Activated T-cell treated with anti-CD3 and anti-CD28 coated beads, Interleukin-2, amount 50 U/mL, for 1 hour (primary cell): ENCODE measurements around the gene USP1.

Experiments used
- DNase-seq: peaks from one replicate; pipeline ENCODE4 v3.0.0-alpha.2; 2020

Gene USP1, protein sequence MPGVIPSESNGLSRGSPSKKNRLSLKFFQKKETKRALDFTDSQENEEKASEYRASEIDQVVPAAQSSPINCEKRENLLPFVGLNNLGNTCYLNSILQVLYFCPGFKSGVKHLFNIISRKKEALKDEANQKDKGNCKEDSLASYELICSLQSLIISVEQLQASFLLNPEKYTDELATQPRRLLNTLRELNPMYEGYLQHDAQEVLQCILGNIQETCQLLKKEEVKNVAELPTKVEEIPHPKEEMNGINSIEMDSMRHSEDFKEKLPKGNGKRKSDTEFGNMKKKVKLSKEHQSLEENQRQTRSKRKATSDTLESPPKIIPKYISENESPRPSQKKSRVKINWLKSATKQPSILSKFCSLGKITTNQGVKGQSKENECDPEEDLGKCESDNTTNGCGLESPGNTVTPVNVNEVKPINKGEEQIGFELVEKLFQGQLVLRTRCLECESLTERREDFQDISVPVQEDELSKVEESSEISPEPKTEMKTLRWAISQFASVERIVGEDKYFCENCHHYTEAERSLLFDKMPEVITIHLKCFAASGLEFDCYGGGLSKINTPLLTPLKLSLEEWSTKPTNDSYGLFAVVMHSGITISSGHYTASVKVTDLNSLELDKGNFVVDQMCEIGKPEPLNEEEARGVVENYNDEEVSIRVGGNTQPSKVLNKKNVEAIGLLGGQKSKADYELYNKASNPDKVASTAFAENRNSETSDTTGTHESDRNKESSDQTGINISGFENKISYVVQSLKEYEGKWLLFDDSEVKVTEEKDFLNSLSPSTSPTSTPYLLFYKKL

DNA sequence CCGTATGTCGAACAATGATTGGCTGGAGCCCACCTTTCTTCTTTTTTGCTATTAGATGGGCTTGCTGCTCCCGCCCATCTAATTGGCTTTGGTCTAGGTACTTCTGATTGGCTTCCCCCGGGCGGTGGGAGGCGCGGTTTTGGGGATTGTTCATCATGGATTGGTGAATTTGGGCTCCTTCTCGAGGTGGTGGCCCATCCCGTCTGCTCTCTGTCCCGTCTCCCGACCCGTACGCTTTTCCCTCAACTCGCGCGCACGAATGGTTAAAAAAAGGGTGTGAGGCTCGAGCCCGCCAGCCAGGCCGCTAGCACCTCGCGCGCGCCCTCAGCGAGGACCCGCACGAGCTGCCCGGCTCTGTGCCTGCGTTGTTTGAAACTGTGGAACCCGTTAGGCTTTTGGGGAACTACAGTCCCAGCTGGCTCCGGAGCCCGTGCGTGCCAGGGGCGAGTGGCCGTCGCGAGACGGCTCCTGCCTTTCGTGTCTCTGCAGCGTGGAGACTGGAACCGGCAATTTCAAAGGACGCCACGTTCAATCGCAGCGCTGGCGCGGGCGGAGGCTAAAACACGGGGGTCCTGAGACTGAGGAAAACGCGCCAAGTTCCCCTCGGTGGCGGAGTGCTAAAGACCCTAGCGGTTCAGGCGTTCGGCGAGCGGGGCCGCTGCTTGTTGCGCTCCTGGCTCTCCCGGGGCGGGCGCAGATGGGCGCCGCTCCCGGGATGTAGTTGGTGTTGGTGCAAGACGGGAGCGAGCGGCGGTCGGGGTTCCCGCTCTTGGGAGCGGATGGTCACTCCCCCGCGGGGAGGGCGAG, at the start of gene USP1:
Gene USP1 (plus strand): TSS at position 584 of the 807 bp plus-strand sequence. CDS start 2,819 bp downstream, outside the sequence.
- peak; percentile 92 for DNase-seq

DNA sequence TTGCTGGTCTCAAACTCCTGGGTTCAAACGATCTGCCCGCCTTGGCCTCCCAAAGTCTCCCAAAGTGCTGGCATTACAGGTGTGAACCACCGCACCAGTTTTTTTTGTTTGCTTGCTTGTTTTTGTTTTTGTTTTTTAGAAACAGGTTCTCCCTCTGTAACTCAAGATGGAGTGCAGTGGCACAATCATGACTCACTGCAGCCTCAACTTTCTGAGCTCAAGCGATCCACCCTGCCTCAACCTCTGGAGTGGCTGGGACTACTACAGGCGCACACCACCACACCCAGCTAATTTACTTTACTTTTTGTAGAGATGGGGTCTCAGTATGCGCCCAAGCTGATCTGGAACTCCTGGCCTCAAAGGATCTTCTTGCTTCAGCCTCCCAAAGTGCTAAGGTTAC, 47.3 kb upstream of the USP1 start:
- DNase-seq = no peak

DNA sequence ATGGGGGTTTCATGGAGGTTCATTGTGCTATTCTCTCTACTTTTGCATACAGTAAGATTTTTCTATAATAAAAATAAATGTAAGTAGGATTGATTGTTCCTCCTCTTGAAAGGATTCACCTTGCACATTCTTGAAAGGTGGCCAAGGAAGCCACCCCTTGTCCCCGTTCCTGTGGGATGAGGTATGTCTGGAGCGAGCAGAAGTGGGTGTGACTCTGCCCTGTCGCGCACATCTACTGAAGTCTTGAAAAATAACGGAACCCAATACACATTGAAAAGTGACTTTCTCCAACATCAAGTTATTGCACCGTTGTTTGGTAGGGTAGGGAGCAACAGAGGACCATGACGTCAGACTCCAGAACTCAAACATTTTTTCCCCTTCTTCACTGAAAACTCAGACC, 46.8 kb upstream of the USP1 start:
- no peak for DNase-seq

DNA sequence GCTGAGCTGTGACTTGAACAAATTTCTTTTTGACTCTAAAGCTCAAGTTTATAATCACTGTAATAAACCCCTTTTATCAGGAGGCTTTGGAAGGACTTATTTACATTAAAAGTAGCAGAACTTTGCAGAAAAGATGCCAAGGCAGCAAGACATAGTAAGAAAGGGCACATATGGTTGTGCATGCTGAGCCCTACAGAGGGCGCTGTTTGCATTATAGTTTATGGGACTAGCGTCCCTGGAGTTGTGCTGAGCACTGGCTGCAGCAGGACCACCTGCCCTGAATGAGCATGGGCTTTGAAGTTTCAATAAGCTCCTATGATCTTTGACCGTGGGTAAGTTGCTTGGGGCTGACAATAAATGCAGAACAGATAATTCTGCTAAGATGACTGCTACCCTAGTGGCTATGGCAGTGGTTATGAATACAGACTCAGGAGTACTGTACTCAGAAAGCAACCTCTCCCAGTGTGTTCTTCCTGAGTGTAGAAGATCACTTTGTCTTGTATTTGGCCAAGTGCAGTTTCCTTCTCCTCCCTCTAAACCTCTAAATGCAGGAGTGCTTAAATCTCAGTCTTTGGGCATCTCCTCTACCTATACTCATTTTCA, 45.4 kb upstream of the USP1 start:
- DNase-seq = peak; percentile 19

DNA sequence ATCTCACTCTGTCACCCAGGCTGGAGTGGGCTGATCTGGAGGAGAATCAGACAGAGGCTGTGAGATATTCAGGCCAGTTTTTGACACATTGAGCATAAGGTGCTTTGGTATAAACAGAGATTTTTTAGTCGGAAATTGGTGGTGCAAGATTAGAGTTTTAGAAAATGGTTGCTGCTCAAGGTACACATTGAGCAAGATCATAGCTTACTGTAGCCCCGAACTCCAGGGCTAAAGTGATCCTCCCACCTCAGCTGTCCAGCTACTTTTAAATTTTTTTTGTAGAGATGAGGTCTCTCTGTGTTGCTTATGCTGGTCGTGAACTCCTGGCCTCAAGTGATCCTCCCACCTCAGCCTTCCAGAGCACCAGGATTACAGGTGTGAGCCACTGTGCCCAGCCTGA, 43.9 kb upstream of the USP1 start:
- no peak for DNase-seq

DNA sequence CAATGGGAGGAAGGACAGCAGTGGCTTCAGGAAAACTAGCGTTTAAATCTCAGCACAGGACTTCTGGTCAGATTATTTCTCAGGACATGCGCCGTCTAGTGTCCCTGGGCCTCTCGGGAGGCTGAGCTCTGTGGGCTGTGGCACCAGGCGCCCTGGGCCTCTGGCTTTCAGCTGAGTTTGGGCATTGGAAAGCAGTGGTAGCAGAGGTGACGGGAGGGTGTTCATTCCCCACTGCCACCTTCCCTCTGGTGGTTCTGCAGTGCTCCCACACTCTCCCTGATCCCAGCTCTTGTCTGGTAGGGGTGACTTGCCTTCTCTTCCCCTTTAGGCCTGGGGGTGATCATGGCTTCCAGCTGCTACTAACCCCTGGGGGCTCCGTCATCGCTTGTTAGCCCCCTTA, 42.2 kb upstream of the USP1 start:
- DNase-seq = no peak

DNA sequence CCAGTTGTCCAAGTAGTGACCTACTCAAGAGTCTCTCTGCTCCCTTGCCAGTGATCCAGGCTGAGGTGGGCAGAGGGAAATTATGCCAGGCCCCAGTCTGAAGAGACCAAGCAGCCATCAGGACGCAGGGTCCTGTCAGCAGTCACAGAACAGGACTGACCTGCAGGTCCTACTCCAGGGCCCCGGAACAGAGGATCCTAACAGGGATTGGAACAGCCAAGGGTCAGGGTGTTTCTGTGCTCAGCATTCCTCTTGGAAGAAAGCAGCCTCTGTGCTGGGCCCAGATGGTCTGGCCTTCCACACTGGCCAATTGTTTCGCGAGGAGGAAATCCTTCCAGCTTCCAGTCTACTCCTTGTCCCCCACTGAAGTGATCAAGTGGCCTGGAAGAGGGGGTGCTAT, 41.6 kb upstream of the USP1 start:
- DNase-seq = no peak

DNA sequence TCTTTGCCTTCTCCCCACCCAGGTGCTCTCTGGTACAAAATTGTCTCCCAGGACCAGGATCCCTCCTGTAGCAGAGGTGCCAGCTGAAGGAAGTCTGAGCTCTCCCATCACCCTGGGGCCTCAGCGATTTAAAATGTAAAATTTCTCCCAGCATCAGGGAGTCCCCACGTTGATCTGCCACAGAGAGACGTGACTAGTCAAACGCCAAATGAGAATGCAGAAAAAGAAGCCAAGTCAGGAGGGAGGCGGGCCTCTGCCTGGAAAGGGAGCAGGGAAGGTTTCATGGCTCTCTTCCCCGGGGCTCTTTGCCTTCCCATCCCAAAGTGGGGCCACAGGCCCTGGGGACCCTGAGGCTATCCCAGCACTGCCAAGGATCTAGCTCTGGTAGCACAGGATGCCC, 40.0 kb upstream of the USP1 start:
- no peak for DNase-seq

DNA sequence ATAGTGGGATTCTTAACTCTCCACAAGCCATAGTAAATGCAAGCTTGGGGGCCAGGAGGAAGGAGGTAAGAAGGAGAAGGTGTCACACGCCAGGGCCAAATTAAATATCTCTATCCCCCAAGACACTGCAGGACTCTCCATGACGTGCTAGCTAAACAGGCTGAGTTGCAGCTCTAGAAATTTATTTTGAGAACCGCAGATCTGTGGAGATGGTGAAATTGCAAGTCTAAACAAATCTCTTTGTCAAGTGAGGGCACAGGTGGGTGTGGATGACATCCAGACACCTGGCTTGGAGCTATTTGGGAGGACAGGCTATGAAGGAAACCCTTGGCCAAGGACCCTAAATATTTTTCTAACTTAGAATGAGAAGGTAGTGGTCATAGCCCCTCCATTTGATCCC, 39.5 kb upstream of the USP1 start:
- no peak for DNase-seq

DNA sequence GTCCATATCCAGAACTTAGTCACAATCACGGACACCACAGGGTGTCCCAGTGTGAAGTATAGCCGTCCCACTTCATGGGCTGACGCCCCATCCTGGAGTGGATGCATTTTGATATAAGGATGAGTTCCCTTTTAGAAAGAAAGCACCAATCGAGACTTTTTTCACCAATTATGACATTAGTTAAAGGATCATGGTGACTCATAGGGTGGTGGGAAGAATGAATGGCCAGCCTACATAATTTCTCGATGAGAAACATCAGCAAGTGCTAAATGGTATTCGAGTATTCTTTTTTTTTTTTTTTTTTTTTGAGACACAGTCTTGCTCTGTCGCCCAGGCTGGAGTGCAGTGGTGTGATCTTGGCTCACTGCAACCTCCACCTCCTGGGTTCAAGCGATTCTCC, 38.5 kb upstream of the USP1 start:
- DNase-seq = no peak

DNA sequence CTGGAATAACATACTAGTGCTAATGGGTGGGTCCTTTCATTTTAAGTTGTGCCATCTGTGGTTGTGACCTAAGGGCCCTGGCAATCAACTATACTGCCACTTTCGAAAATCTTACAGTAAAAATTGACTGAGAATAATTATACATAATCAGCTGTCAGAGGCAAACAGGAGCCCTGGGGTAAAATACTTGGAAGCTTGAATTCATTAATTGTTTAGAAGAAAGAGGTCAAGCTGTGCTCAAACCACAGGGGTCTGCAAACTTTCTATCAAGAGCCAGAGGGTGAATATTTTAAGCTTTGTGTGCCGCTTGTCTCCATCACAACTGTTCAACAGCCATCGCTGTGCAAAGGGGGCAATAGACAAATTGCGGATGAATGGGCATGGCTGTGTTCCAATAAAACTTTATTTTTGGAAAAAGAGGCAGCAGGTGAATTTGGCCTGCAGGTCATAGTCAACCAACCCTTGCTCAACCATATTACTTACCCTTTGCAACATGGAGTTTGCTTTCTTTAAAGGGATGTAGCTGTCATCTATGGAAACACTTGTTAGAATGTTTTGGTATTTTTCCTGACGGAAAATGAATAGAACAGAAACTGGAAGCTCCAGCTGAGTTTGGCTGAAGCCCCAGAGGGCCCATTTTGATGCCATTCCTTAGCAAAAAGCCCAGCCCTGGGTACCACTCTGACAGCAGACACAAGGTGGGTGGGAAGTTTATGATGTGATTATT, 35.7 kb upstream of the USP1 start:
- DNase-seq = no peak

DNA sequence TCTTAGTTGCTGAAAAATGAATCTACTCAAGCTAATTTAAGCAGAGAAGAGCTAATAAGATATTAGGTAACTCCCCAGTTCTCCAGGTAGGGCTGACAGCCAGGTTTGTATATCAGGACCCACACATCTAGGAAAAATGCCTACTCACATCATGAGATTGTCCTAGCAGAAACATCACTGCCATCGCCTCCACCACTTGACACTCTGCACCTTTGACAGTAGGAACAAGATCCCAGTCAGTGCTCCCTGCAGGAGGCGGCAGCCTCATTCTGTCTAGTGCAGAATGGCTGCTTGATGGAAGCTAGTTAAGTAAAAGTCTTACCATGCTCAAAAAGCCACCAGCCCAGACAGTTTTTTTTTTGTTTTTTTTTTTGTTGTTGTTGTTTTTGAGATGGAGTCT, 31.6 kb upstream of the USP1 start:
- DNase-seq = no peak

DNA sequence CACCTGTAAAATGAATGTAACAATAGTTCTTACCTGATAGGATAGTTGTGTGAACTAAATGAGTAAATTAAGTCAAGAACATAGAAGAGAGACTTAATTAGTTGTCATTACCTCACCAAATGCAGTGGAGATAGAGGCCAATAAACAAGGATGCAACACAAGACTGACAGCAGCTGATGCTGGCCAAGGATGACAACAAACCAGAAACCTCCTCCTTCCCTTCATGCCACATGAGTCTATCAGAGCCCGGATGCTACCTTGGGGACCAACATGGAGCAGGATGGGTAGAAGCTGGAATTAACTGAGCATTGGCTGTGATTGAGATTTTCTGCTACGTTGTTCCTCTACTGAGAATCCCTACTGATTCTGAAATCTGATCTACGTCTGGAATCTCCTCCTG, 30.3 kb upstream of the USP1 start:
- no peak for DNase-seq

DNA sequence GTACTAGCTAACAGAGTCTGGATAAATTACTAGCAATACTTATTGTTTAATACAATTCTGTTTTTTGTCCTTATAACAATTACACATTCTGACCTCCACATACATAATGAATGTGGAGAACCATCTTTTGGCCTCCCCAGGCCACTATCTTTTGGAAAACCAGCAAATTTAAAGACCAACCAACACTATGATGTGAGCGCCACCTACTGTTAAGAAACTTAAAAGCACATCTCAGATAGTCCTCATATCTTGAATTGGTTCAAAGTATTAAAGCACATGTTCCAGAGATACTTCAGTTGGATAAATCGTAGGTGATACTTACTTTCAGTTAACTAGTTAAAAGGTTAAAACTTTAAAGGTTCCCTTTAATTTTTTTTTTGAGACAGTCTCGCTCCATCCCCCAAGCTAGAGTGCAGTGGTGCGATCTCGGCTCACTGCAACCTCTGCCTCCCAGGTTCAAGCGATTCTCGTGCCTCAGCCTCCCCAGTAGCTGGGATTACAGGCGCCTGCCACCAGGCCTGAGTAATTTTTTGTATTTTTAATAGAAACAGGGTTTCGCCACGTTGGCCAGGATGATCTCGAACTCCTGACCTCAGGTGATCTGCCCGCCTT, 29.3 kb upstream of the USP1 start:
- DNase-seq = no peak

DNA sequence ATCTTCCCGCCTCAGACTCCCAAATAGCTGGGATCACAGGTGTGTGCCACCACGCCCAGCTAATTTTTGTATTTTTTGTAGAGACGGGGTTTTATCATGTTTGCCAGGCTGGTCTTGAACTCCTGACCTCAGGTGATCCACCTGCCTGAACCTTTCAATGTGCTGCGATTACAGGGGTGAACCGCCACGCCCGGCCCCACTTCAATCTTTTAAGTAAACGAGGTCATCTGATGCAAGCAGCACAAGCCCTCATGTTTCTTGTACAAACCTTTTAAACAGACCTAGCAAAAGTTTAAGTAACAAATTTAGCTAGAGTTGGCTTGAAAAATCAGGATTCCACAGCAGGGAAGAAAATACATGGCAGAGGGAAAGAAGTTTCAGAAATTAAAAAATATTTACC, 21.2 kb upstream of the USP1 start:
- DNase-seq = no peak

DNA sequence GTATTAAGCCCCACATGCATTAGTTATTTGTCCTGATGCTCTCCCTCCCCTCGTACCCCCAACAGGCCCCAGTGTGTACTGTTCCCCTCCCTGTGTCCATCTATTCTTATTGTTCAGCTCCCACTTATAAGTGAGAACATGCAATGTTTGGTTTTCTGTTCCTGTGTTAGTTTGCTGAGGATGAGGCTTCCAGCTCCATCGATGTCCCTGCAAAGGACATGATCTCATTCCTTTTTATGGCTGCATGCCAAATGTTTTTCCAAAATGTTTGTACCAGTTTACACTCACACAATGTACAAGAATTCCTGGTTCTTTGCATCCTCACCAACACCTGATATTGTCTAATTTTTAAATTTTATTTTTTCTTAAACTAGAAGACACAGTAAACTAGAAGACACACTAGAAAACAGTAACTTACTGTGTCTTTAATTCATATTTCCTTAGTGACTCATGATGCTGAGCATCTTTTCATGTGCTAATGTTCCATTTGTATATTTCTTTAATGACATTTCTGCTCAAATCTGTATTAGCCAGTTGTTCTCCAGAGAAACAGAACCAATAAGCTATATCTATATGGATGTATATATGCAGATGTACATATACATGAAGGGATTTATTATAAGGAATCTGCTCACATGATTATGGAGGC, 19.4 kb upstream of the USP1 start:
- DNase-seq = no peak

DNA sequence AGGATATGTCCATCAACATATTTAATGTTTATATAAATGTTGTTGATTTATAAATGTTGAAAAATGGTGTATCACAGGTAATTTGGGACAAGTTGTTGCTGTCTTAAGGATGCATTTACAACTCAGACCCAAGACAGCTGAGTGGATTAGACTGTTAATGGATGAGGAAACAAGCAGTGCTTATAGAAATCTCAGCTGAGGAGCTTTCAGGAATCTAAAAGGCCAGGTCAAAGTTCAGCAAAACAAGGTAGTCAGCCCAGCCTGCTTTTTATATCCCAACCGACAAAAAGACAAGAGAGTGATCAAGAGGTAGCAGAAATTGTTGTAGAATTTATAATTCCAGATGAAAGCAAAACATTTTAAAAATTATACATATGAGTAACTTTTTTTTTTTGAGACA, 16.6 kb upstream of the USP1 start:
- DNase-seq = no peak

DNA sequence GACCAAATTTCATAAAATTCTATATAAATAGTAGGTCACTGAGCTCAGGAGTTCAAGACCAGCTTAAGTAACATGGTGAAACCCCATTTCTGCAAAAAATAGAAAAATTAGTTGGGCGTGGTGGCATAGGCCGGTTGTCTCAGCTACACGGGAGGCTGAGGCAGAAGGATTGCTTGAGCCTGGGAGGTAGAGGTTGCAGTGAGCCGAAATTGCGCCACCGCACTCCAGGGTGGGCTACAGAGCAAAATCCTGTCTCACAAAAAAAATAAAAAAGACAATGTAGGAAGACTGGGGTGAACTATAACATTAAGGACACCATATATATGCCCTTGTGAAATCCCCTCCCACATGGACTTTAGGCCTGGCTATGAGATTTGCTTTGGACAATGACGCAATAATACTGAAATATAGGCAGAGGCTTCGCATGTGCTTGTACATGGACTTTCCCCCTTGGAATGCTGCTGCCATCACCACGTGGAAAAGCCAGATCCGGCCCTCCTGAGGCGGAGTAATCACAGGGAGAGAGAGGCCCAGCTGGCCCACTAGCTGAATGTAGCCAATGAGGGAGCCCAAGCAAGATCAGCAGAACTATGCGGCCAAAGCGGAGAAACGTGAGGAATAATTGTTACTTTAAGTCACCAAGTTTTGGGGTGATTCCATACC, 13.1 kb upstream of the USP1 start:
- DNase-seq = no peak

DNA sequence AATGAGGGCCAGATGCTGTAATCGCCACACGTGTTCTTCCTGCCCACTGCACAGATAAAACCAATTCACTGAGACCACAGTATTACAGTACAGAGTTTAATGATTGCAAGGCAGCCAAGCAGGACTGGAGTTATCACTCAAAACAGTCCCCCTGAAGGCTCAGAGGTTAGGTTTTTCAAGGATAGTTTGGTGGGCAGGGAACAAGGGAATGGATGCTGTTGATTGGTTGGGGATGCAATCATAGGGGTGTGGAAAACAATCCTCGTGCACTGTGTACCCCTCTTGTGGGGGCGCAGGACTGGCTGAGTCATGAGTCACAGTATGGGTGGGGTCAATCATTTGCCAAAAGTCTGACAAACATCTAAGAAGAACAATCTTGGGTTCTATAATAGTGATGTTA, 12.4 kb upstream of the USP1 start:
- no peak for DNase-seq

DNA sequence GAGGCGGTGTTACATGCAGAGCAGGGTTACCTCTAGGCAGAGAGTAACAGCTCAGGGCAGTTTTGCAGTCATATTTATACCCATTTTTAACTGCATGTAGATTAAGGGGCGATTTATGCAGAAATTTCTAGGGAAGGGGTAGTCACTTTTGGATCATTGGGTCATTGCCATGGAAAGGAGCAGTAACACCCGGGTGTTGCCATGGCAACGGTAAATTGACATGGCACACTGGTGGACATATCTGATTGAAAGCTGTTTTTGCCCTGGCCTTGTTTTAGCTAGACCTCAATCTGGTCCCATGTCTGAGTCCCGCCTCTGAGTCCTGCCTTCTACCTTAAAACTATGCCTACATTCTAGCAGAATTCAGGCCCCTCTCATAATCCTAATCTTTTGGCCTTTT, 11.8 kb upstream of the USP1 start:
- DNase-seq = no peak

DNA sequence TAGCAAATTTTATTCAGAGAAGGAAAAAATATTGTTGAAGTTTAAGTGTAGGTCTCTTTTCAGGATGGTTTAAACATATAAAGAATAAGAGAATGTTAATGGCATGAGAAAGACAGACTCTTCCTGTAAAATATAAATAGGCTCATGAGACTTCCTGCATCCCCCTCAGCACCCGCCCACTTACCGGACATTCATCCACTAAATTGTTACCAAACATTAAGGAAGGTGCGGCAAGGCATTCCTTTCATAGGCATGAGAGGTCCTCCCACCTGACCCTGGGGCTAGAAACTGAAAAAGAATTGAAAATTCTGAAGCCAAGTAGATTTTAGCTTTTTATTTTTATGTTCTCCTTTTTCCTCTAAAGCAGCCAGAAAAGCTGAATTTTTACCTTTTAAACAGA, 10.6 kb upstream of the USP1 start:
- no peak for DNase-seq
